HG03196 (cell line): ENCODE results near the gene CERS3.
"Not testable (repeated sequence)": the region's sequence is repeated elsewhere in the genome, so short reads cannot be mapped to it uniquely, and the experiment has no call there.

Experiments used
- ATAC-seq: cut with Tn5 transposase; IDR thresholded peaks from one replicate; pipeline ENCODE4 v1.9.1; 2021; ENCODE audit not compliant: unreplicated experiment

Gene CERS3

DNA sequence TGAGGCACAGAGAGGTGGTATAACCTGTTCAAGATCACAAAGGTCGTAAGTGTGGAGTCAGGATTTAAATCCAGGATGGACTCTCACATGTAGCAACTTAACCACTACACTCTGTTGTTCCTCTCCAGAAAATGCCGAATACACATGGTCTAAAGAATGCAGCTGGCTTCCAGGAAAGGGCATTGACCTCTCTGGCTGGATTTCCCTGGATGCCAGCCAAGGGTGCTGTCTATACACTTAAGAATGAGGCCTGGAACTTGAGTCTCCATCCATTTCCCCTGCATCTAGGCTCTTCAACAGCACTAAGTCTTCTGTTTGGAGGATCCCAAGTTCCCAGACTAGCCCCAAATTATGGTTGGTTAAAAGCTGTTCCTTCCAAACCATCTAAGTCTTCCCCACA, 60.5 kb downstream of the CERS3 start:
- ATAC-seq, result no peak

DNA sequence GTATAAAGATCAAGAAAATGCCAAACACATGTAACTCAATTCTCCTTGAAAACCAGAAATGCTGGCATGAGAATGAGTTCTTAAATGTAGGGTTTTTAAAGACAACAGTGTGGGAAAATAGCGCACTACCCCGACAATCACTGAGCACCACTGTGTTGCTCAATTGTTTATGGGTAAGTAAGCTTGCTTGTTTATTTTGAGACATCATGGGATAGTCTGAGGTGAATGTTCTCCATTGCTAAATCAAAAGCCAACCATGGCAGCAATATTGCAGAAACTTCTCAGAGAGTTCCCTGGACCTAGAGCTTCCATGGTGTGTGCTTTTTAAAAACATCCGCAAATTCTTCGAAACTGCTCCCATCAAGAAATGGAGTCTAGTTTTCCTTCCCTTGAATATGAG, 62.7 kb downstream of the CERS3 start:
- no peak for ATAC-seq

- no peak for ATAC-seq
Observed at GRCh38 chr15:100464888-100465287, 63.9 kb downstream of the CERS3 start.

DNA sequence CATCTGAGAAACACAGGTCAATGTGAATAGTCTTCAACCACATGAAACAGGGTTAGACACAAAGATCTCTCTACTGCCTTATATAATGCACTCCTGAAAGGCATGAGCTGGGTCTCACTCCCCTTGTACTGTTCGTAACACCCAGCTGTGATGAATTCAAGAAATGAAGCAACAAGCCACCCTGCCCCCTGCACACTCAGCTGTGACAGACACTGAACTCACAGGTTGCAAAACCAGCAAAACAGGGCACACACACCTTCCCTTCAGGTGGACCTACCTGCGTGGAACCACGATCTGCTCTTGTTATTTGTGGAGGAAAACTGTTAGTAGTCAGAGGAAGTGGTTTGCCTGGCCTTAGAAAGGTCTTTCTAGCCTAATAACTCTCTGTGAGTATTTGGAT, 64.5 kb downstream of the CERS3 start:
- ATAC-seq, result no peak

DNA sequence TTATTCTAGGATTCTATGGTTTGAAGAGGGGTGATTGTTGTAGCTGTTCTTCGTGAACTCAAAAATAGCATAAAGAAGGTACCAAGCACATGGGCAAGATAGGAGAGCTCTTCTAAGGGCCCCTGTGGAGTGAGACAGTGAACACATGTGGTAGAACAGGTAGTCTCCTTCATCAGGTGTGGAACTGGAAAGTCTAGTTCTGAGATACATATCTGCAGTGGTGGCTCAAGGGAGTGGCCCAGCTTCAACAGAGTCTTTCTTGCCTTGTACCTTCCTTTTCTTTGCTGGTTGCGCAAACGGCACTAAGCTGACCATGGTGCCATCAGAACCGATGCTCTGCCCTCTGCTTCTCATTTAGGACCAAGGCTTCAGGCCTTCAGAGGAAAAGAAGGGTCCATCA, 65.2 kb downstream of the CERS3 start:
- no peak for ATAC-seq

DNA sequence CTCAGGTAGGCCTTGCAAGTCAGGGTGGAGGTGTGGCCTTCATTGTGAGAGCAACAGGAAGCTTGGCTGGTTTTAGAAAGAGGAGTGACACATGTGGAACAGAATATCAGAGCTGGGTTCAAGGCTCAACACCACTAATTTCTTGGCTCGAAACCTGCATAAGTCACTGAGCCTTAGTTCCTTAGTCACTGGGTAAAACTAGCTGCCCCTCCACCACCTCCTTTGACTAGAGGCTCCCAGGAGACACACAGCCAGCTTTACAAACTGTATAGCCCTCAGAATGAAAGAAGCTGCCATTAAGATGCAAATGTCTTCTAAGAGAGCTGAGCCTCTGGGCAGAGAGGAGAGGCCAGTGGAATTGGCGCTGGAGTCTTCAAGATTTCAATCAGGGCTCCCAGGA, 67.7 kb downstream of the CERS3 start:
- ATAC-seq, result peak; percentile 66

DNA sequence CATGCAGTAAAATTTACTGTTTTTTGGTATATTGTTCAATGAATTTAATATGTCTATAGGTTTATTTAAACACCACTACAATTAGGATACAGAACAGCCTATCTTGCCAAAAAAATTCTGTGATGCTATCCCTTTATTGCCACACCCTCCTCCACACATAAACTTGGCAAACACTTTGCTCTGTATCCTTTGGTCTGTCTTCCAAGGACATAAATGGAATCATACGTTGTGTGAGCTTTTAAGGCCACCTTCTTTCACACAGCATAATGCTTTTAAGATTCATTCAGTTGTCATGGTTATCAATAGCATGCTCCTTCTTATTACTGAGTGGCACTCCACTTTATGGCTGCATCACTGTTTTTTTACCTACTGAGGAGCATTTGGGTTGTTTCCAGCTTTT, 71.5 kb downstream of the CERS3 start:
- ATAC-seq, result no peak

GRCh38 chr15:100454148-100454547, 74.6 kb downstream of the CERS3 start:
- ATAC-seq, result no peak

- no peak for ATAC-seq
Observed at GRCh38 chr15:100448481-100448880, 80.3 kb downstream of the CERS3 start.

DNA sequence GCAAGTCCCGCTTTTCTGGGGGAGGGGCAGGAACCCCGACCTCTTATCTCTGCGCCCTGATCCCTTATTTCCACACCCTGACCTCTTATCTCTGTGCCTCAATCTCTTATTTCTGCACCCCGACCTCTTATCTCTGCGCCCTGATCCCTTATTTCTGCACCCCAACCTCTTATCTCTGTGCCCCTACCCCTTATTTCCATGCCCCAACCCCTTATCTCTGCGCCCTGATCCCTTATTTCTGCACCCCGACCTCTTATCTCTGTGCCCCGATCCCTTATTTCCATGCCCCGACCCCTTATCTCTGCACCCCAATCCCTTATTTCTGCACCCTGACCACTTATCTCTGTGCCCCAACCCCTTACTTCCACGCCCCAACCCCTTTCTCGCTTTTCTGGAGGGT, 87.7 kb downstream of the CERS3 start:
- ATAC-seq, result not testable (repeated sequence)

DNA sequence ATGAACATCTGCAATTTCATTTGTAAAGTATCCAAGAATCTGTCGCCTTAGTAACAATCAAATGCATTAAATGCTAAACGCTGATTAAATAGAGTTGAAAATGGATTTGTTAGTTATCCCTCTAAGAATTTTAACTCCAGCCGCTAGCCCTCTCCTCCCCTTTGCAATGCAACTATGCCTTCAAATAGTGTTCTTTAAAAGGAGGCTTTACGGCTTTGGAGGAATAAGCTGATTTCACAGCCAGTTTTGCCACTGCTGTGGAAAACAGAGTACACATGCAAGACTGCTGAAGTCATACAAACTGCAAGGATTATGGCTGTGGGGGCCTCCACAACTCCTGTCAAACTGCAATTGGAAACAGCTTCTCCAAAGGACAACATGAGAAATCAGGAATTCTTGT, 89.2 kb downstream of the CERS3 start:
- no peak for ATAC-seq

- ATAC-seq, result no peak
Observed at GRCh38 chr15:100438570-100438969, 90.2 kb downstream of the CERS3 start.

DNA sequence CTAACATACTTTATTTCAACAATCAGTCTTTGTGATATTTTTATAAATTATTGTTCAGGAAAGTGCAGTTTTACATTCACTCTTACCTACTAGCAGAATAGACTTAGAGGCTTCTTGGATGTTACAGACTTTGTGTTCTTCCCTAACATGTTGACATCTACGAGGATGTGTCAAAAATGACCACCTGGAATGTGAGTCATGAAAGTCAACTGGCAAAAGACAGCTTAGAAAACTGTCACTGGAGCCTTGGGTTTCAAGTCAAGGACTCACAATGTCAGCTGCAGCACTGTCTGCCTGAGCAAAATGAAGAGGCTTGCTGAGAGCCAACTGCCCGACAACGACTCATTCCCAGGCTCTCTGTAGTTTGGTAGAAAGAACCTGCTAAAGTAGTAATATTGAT, 91.5 kb downstream of the CERS3 start:
- ATAC-seq, result no peak

DNA sequence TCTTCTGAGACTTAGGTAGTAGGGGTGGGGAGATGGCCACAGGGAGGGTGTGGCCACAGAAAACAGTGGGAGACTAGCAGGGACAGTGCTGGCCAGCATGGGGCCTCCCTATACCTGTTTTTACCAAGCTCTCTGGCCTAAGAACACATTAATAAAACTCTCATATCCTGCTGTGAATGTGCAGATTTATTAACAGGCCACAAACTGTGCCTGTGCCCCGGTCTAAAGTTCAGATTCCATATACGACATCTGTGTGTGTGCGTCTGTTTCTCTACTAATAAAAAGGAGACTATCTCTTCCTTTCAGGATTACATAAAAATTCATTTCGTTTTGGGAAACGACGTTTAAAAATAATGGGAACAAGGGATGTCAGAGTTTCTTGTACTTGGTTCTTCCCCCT, 94.2 kb downstream of the CERS3 start:
- ATAC-seq, result no peak

DNA sequence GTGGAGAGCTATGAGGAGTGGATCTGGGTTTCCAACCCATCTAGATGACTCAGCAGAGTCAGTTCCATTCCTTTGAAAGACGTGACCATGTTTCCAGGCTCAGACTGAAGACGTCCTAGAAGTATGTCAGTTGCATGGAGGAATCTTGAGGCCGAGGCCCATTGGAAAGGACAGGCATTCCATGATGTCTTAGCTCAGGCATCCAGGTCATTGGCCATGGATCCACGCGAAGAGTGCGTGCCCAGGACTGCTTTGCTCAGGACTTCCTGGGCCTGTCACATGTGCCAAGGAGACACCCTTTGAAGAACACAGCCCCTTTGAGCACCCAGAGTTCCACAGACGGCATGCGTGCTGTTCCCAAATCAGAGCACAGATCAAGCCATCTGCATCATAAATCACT, 94.7 kb downstream of the CERS3 start:
- ATAC-seq, result no peak

- no peak for ATAC-seq
Observed at GRCh38 chr15:100433304-100433703, 95.4 kb downstream of the CERS3 start.

- ATAC-seq, result no peak
Observed at GRCh38 chr15:100430411-100430810, 98.3 kb downstream of the CERS3 start.

- no peak for ATAC-seq
Observed at GRCh38 chr15:100429116-100429728, 99.5 kb downstream of the CERS3 start.

DNA sequence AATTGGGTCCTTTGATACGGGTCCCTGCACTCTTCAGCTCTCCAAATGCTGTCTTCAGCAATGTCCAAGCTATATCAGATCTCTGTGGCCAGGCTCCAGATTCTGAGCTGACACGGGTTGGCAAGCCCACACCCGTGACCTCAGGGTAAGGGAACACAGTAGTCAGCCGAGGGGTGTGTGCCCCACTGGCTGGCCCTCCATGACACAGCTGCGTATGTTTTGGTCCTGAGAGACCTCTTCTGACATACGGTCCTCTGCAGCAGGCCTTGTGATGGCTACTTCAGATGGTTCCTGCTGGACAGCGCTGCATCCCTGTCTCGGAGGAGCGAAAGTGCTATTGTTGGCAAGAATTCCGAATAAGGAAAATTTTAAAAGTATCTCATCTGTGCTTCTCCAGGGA, 101.8 kb downstream of the CERS3 start:
- ATAC-seq, result no peak

DNA sequence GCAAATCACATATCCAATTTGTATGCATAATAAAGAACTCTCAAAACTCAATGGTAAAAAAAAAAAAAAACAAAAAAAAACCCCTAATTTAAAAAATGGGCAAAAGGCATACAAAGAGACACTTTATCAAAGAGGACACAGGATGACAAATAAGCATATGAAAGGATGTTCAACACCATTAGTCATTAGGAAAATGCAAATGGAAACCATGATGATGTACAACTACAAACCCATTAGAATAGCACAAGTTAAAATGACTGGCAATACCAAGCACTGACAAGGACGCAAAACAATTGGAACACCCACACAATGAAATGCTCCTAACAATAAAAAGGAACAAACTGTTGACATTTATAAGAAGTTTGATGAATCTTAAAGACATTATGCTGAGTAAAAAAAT, 123.6 kb downstream of the CERS3 start:
- no peak for ATAC-seq

DNA sequence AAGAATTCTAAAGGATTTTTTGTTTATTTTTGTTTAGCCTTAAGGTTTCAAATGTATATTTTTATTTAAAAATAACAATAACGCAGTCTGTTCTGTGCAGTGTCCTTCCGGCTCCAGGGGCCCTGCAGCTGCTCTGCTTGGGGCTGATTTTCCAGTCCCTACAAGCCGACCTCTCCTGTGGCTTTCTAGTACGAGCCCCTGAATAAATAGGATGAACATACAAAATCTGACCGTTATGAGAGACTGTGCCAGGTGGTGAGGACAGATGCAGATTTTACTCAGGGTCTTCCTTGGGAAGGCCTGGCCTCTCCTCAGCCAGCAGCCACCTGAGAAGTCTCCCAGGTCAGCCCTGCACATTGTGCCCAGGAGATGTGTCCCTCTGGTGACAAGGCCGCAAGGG, 127.8 kb downstream of the CERS3 start:
- no peak for ATAC-seq

DNA sequence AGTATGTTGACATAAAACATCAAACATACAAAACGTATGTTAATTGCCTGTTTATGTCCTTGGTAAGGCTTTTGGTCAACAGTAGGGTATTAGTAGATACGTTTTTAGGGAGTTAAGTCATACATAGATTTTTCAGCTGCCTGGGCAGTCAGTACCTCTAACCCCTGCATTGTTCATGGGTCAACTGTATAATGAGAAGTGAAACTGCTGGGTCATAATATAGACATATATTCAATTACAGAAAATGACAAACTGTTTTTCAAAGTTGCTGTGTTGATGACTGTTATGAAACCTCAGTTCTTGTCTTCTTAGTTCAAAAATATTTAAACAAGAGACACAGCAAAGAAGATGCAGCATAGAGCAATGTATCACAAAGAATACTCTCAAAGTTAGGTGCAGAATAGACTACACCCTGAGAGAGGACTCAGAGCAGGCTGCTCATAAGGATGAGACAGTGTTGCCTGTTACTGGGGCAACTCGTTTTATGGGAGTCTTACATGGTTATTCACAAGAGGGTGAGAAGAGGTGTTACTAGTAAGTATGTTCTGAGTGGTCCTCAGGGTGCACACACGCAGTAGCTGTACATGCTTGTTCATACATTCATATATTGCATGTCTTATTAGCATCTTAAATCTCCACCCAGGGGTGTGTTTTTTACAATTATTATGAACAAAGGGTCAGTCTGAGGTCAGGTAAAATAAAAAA, 133.9 kb downstream of the CERS3 start:
- ATAC-seq, result no peak

DNA sequence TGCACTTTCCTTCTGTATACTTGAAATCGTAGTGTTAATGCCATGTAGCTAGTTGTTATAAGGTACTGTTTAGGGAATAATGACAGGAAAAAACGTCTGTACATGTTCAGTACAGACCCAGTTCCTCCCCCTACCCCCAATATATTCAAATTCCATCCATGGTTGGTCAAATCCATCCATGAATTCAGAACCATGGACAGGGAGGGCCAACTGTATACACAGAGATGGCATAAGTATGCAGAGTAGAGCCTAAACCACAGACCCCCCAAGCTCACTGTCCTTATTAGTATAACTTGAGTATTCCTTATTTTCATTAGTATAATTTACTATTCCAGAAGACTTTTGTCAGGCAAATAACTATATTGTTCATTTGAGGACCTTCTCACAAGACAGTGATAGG, 135.7 kb downstream of the CERS3 start:
- no peak for ATAC-seq
